ENCODE data around the gene MCOLN3.
"Not testable (repeated sequence)": the region's sequence is repeated elsewhere in the genome, so short reads cannot be mapped to it uniquely, and the experiment has no call there.

MCOLN3 gene

DNA sequence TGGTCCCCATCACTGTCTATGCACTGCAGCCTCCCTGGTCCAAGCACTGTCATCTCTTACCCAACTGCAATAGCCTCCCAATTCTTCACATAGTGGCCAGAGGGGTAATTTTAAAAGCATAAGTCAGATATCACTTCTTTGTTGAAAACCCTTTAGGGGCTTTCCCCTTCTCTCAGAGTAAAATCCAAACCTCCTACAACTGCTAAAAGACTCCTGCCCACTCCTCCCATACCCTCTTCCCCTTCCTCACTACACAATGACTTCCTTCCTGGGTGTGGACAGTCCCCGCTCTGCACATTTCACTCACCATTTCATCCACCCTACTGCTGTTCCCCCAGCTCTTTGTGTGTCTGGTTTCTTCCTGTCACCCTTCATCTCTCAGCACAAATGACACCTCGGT lies 59.7 kb downstream of the MCOLN3 start:
- no peak for DNase-seq

DNA sequence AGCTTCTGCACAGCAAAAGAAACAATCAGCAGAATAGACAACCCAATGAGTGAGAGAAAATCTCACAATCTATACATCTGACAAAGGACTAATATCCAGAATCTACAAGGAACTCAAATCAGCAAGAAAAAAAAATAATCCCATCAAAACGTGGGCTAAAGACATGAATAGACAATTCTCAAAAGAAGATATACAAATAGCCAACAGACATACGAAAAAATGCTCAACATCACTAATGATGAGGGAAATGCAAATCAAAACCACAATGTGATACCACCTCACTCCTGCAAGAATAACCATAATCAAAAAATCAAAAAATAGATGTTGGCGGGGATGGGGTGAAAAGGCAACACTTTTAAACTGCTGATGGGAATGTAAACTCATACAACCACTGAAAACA lies 61.7 kb downstream of the MCOLN3 start:
- DNase-seq, result not testable (repeated sequence)

DNA sequence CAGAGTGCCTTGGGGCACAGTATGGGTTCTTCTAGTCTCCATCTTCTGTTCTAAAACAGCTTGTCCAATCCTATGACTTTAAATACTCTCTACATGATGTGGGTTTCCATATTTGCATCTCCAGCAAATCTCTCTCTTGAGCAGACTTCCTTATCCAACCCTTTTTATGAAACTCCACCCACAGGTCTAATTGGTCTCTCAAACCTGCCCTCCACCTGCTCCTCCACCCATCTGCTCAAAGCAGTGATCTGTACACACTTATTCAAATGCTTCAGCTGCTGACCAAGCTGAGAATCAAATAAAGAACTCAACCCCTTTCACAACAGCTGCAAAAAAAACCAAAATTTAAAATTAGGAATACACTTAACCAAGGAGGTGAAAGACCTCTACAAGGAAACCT lies 62.9 kb downstream of the MCOLN3 start:
- no peak for DNase-seq

DNA sequence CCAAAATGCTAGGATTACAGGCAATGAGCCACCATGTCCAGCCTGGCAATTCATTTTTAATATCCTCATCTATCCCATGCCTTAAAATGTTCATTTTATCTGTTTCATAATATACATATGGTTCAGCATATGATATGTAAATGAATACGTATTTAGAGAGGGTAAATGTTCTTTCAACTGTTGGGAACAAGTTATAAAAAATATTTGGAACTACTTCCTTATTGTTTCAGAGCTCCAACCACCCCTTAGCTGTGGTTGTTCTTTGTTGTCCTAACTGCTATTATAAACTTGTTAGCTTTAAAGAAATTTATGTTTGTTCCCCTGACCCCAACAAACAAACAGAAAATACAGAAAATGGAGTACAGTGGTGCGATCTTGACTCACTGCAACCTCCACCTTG lies 65.9 kb downstream of the MCOLN3 start:
- no peak for DNase-seq

DNA sequence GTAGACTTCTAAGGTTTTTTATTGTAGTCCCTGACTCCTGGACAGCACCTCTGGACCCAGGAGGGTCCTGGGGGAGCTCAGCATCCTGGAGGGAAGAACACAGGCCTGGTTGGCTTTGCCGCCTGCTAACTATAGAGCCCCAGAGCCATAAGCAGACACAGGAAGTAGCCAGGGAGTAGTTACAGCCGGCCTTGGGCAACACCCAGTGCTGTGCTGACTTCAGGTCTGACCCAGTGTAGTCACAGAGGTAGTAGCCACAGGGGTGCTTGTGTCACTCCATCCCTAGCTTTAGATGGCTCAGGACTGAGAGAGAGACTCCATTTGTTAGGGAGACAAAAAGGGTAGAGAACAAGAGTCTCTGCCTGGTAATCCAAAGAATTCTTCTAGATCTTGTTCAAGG lies 73.3 kb downstream of the MCOLN3 start:
- no peak for DNase-seq

DNA sequence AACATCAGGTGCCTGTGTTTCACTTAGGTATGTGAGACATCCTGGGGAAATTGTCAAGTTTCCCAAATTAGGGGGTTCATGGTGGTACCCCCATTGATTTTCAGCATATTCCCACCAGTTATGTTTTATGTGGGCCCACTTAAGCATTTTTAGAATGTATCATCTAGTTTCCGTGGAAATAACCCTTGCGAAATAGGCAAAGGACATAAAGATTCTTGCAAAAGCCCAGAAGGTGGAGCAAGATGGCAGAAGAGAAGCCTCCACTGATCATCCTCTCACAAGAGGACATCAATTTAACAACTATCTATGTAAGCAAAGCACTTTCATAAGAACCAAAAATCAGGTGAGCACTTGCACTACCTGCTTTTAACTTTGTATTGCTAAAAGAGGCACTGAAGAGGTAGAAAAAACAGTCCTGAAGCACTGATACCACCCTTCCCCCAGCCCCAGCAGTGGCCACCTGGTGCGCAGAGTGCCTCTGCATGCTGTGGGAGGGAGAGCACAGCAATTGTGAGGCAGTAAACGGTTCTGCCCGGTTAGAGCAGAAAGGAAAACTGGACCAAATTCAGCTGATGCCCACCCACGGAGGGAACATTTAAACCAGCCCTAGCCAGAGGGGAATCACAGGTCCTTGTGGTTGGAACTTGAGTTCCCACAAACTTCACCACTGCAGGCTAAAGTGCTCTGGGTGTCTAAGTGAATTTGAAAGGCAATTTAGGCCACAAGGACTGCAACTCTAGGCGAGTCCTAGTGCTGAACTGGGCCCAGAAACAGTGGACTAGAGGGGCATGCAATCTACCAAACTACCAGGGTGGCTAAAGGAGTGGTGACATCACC lies 74.6 kb downstream of the MCOLN3 start:
- DNase-seq, result no peak

DNA sequence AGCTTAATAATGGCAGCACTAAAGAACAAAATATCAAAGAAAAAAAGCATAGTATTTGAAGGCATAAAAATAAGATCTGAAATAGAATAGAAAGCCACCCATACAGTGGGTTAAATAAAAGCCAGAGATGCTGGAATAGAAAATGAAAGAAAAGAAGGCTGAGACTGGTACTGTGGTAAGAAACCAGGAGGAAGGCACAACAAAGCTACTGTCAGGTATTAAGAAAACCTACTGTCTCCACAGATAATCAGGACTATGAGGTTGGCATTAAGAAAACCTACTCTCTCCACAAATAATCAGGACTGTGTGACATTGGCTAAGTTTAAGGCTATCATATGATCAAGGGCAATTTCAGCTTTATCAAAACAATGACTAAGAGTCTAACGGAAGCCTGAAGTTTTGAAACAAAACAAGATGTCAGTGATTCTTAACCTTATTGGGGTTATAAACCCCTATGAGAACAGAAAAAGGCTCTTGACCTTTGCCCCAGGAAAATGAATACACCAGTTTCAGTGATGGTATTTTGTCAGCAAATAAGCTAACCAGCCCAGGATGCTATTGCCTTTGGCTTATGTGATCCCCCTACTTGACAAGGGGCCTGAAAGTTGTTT lies 75.8 kb downstream of the MCOLN3 start:
- DNase-seq, result no peak

DNA sequence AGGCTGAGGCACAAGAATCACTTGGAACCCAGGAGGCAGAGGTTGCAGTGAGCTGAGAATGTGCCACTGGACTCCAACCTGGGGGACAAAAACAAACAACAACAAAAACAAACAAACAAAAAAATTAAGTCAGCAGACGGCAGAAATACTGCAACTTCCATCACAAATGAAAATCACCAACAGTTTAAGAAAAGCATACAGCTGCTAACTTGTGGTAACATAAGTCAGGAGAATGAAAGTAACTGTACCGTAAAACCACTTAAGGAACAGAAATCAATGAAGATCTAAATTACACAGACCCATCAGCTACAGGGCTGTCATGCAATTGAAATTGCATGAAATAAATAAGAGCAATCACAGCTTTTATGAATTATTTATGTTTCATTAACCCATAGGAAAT lies 76.3 kb downstream of the MCOLN3 start:
- DNase-seq, result no peak

DNA sequence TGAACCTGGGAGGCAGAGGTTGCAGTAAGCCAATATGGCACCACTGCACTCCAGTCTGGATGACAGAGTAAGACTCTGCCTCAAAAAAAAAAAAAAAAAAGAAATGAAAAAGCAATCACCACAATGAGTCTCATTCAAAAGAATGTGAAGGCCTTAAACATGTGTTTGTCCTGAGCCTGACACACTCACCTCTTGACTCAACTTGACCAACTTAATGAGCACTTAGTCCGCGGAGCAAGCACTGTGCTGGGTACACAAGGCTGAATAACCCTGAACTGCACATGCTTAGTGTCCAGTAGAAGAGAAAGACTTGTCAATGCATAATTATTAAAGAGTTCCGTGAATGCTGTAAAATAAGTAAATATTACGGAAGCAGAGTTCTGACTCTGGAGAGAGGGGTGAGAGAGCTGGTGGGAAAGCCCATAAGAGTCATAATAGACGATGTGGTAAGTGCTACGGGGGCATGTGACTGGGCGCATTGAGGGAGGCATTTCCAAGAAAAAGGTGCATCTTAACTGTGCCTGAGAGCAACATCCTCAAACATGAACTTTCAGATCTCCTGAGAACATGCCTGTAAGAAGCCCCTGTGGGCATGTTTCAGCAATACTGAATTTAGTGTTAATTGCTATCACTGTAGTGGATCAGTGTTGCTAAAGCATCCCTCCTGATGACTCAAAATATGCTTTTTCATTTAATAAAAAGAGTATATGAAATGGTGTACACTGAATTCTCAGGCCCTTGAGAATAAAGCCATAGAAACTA lies 78.6 kb downstream of the MCOLN3 start:
- no peak for DNase-seq

DNA sequence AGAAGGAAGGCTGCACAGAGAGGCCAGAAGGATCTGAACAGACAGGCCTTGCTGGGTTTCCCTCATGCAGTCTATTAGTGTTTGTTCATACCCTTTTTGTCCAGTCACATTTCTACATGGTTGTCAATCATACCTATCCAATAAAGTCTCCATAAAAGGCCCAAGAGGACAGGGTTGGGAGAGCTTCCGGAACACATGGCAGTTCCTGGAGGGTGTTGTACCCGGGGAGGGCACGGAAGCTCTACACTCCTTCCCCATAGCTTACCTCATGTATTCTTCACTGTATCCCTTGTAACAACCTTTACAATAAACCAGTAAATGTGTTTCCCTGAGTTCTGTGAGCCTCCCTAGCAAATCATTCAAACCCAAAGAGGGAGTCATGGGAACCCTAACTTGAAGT lies 79.4 kb downstream of the MCOLN3 start:
- no peak for DNase-seq

DNA sequence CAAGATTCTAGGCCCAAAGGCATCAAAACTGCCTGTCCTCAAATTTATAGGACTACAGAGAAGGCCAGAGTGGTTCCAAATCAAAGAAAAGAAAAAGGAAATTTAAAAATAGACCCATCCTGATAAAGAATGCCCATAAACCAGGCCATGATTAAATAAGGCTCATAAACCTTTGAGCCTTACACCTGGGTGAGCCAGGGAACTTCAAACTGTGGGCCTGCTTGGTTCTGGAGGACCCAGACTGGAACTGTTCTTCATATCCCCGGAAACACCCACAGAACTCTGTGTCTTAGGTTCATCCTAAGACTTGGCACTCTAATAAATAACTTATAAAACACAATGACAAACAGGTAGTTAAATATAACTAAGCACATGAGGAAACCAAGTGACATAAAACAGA lies 80.2 kb downstream of the MCOLN3 start:
- DNase-seq, result no peak
